Subcutaneous preadipocyte (primary cell): Measurements from ENCODE around the gene YLPM1. TPM values are rescaled to one million over a fixed set of nuclear protein-coding genes. Genes with fewer than 3 reads are reported as not detected.

Experiments
- total RNA-seq: library from RNA; depleted of rRNA; stranded (reverse); fragments of >200 nt; gene quantifications from 2 replicates; pipeline ENCODE4 v1.2.3, GENCODE V29; 2012

YLPM1 gene, protein sequence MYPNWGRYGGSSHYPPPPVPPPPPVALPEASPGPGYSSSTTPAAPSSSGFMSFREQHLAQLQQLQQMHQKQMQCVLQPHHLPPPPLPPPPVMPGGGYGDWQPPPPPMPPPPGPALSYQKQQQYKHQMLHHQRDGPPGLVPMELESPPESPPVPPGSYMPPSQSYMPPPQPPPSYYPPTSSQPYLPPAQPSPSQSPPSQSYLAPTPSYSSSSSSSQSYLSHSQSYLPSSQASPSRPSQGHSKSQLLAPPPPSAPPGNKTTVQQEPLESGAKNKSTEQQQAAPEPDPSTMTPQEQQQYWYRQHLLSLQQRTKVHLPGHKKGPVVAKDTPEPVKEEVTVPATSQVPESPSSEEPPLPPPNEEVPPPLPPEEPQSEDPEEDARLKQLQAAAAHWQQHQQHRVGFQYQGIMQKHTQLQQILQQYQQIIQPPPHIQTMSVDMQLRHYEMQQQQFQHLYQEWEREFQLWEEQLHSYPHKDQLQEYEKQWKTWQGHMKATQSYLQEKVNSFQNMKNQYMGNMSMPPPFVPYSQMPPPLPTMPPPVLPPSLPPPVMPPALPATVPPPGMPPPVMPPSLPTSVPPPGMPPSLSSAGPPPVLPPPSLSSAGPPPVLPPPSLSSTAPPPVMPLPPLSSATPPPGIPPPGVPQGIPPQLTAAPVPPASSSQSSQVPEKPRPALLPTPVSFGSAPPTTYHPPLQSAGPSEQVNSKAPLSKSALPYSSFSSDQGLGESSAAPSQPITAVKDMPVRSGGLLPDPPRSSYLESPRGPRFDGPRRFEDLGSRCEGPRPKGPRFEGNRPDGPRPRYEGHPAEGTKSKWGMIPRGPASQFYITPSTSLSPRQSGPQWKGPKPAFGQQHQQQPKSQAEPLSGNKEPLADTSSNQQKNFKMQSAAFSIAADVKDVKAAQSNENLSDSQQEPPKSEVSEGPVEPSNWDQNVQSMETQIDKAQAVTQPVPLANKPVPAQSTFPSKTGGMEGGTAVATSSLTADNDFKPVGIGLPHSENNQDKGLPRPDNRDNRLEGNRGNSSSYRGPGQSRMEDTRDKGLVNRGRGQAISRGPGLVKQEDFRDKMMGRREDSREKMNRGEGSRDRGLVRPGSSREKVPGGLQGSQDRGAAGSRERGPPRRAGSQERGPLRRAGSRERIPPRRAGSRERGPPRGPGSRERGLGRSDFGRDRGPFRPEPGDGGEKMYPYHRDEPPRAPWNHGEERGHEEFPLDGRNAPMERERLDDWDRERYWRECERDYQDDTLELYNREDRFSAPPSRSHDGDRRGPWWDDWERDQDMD (N-terminal part only)
- 34.6 and 37.8 TPM in 2 replicates for total RNA-seq

DNA sequence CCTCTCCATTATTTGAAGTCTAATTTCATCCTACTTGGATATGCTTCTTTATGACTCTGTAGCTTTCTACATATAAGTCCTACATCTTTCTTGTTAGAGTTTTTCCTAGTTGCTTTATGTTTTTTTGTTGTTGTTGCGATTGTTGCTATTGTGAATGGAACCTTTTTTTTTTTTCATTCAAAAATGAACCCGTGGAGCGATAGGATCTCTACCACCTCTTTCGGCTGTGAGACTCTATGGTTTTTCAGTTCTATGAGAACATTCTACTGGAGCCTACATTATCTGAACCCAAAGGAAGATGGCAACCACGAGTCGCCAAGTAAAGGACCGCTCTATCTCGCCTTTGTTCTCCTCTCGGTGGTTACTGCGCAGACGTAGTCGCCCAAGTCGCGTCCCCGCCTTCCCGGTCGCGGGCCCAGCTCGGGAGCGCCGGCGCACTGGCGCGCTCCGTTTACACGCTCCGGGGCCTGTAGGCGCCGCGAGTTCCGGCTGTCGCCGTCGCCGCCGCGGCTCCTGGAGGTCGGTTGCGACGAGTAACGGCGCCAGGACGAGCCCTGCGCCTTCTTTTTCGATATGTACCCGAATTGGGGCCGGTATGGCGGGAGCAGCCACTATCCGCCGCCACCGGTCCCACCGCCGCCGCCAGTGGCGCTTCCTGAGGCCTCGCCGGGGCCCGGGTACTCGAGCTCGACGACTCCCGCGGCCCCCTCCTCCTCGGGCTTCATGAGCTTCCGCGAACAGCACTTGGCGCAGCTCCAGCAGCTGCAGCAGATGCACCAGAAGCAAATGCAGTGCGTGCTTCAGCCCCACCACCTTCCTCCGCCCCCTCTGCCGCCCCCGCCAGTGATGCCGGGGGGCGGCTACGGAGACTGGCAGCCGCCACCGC lies at the start of gene YLPM1:
YLPM1 (plus strand) TSS at position 400 of the 886 bp plus-strand sequence; CDS start at position 574, 174 bp downstream.

DNA sequence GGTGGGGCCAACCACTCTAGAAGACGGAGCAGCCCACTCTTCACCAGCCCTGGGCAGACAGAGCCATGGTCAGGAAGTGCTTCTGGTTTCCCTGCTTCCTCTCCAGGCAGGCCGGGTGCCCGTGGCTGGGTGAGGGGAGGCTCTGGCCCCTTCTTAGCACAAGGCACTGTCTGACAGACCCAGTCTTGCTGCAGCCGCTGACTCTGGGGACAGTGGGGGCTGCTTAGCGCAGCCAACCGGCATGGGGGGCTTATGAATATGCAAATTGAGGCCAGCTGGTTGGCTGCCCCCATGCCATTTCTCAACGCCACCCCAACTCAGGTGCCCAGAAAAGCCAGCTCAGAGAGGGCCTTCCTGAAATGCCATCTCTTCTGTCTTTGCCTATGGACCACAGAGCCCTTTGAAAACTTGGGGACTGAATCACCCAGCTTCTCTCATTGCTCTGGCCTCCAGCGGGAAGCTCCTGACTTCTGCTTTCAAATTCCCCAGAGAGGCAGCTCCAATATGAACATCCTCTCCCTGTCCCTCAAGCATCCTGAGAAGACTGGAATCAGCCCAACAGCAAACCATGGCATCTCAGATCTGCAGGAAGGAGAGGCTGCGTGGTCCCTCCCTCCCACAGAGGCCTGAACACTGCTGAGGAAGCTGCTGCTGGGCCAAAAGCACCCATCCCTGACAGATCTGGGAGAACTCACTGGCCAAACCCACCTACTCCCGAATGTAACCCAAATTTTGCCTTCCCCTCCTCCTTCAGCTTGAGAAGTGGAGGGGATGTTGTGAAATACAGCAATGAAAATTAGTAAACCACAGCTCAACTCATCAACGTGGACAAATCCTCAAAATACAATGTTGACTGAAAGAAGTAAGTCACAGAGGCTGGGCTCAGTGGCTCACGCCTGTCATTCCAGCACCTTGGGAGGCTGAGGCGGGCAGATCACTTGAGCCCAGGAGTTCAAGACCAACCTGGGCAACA lies 113.1 kb downstream of the YLPM1 start, which contains the start of gene PROX2:
PROX2 (minus strand) TSS at position 205 of the 973 bp plus-strand sequence. CDS start 12,311 bp downstream, outside the sequence.

DNA sequence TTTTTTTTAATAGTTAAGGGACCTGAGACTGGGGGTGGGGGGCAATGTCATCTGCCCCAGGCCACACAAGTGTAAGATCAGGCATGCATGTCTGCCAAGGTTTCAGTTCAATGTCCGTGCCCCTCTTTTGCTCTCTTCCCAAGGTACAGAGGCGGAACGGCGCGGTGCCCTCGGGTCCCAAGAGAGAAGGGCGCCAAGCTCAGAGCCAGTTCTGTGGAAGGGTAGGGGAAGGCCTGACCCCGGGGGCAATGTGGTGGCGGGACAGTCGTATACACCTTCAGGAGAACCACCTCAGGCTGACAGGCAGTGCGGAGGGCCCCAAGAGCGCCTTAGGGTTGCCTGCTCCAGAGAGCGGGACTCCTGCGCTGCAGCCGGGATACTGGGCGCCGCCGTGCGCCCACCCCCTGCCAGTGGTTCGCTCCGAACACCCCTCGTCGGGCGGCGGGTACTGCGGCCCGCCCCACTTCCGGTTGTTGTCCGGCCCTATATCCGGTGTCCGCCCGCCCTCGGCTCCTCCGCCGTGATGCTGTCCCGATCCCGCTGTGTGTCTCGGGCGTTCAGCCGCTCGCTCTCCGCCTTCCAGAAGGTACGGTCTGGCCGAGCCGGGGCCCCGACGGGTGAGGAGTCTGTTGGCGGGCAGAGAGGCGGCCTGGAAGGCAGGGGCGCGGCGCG lies 118.5 kb downstream of the YLPM1 start, which contains the start of gene DLST:
DLST (plus strand) TSS at position 486 of the 672 bp plus-strand sequence; CDS start at position 524, 38 bp downstream.

Other genes with a start within 250 kb of the YLPM1 start
- gene LTBP2, start 151.1 kb upstream of the YLPM1 start, total RNA-seq, result 40.1 and 59.5 TPM in 2 replicates
- gene AREL1, start 50.2 kb upstream of the YLPM1 start, total RNA-seq, result 23.9 and 33.8 TPM in 2 replicates
- 20.9 and 24.3 TPM in 2 replicates for gene FCF1, start 50.2 kb upstream of the YLPM1 start, total RNA-seq
- not detected in 2 replicates for gene PROX2, start 112.8 kb downstream of the YLPM1 start, total RNA-seq
- 68.7 and 95.0 TPM in 2 replicates for gene DLST, start 118.6 kb downstream of the YLPM1 start, total RNA-seq
- 0.37 and 2.3 TPM in 2 replicates for gene RPS6KL1, start 159.9 kb downstream of the YLPM1 start, total RNA-seq
- gene PGF, start 192.3 kb downstream of the YLPM1 start, total RNA-seq, result 1.1 and 6.3 TPM in 2 replicates
- 52.5 and 53.8 TPM in 2 replicates for gene EIF2B2, start 239.6 kb downstream of the YLPM1 start, total RNA-seq